ENCODE data around the gene PIK3IP1.

PIK3IP1 gene

DNA sequence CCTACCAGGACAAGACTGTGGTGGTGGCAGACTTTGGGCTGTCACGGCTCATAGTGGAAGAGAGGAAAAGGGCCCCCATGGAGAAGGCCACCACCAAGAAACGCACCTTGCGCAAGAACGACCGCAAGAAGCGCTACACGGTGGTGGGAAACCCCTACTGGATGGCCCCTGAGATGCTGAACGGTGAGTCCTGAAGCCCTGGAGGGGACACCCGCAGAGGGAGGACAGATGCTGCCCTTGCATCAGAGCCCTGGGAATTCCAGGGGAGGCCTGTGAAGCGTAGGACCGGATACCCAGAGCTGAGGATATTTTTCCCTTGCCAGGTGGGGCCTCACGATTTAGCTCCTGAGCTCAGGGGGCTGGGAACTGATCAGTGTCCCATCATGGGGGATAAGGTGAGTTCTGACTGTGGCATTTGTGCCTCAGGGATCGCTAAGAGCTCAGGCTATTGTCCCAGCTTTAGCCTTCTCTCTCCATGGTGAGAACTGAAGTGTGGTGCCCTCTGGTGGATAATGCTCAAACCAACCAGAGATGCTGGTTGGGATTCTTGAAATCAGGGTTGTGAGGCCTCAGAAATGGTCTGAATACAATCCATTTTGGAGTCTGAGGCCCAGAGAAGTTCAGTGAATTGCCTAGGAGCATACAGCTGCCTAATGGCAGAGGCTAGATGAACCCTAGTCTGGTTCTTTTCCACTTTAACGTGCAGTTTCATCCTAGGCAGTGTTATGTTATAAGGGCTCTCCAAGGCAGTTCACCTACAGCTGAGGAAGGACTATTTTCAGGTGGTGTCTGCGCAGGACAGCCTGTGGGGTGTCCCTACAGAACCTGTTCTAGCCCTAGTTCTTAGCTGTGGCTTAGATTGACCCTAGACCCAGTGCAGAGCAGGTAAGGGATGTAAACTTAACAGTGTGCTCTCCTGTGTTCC lies 19.5 kb downstream of the PIK3IP1 start:
- TF ChIP-seq, protein P1, sequence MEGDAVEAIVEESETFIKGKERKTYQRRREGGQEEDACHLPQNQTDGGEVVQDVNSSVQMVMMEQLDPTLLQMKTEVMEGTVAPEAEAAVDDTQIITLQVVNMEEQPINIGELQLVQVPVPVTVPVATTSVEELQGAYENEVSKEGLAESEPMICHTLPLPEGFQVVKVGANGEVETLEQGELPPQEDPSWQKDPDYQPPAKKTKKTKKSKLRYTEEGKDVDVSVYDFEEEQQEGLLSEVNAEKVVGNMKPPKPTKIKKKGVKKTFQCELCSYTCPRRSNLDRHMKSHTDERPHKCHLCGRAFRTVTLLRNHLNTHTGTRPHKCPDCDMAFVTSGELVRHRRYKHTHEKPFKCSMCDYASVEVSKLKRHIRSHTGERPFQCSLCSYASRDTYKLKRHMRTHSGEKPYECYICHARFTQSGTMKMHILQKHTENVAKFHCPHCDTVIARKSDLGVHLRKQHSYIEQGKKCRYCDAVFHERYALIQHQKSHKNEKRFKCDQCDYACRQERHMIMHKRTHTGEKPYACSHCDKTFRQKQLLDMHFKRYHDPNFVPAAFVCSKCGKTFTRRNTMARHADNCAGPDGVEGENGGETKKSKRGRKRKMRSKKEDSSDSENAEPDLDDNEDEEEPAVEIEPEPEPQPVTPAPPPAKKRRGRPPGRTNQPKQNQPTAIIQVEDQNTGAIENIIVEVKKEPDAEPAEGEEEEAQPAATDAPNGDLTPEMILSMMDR (IDR thresholded peaks at IDR 0.05; ENCODE audit: insufficient read depth, missing control alignments): peak; percentile 69
- no peak for FAIRE-seq
- no peak for DNase-seq (ENCODE audit: insufficient read length, low spot score)

DNA sequence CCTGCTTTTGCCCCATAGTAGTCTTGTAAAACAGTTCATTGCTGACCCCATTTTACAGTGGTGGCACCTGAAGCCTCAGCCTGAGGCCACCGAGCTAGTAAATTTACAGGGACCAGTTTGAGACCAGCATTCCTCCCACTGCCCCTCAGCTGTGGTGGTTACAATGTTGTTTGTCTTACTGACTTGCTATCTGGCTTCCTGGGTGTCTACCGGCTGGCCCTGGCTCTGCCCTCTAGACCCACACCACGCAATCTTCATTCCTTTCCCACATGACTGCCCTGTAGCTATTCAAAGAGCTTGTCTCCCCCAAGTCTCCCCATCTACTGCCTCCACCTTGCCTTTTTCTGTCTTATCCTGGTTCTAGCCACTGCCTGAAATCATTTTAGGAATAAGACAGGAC lies 20.8 kb downstream of the PIK3IP1 start:
- no peak for FAIRE-seq
- TF ChIP-seq, protein P1 (IDR thresholded peaks at IDR 0.05; ENCODE audit: insufficient read depth, missing control alignments): no peak
- DNase-seq (ENCODE audit: insufficient read length, low spot score): no peak

DNA sequence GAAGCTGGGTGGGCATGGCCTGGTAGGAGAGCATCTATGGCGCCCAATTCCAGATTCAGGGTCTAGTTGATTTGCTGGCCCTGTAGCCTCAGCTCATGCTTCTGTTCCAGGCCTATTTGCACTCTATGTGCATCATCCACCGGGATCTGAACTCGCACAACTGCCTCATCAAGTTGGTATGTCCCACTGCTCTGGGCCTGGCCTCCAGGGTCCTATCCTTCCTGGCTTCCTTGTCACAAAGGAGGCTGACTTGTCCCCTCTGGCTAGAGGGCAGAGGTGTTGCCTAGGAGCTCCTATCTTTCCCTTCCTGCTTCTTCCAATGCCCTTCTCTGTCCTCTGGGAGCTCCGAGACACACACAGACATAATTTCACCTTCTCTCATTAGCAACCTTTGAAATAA lies 21.3 kb downstream of the PIK3IP1 start:
- TF ChIP-seq, protein P1 (IDR thresholded peaks at IDR 0.05; ENCODE audit: insufficient read depth, missing control alignments): no peak
- no peak for DNase-seq (ENCODE audit: insufficient read length, low spot score)
- no peak for FAIRE-seq

DNA sequence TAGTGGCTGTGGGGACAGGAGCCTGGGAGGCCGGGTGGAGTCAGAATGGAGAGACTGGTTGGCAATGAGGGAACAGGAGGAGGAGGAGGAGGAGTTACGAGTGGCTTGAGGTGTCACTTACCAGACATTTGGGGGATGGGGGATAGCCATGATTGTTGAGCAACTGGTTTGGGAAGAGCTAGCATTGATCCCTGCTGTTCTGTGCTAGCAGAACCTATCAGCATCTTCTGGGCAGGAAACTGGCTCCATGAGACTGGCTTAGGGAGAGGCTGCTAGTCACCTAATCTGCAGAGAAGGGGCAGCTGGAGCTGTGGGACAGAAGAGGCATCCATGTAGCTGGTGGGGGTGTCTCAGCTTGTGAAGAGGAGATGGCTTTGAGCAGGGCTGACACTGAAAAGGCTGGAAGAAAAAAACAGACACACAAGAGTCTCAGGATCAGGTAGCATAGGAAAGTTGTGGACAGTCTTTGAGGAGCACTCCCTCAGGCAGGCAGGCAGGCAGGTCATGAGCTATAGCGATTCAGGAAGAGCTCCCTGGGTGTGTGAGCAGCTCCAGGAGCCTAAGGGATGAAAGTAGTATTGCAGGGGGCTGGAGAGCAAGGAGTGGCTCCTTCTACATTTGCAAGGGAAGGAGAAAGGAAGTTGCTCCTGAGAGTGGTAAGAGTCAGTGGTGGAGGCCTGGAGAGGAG lies 22.3 kb downstream of the PIK3IP1 start:
- TF ChIP-seq, protein P1 (IDR thresholded peaks at IDR 0.05; ENCODE audit: insufficient read depth, missing control alignments): no peak
- FAIRE-seq (no peak), DNase-seq (ENCODE audit: insufficient read length, low spot score) (no peak)

DNA sequence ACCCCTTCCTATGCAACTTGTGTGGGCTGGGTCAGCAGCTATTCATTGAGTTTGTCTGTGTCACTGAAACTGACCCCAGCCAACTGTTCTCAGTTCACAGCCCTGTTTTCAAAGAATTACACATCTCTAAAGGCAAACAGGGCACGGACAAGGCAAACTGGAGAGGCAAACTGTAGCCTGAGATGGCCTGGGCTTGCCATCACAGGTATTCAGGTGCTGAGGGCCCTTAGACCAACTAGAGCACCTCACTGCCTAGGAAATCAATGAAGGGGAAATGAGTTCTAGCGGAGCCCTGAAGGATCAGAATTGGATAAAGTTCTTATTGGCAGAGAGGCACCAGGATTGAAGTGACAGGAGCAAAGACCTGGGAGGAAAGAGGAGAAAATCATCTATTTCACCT lies 24.0 kb downstream of the PIK3IP1 start:
- TF ChIP-seq, protein P1 (IDR thresholded peaks at IDR 0.05; ENCODE audit: insufficient read depth, missing control alignments): no peak
- FAIRE-seq: no peak
- no peak for DNase-seq (ENCODE audit: insufficient read length, low spot score)

DNA sequence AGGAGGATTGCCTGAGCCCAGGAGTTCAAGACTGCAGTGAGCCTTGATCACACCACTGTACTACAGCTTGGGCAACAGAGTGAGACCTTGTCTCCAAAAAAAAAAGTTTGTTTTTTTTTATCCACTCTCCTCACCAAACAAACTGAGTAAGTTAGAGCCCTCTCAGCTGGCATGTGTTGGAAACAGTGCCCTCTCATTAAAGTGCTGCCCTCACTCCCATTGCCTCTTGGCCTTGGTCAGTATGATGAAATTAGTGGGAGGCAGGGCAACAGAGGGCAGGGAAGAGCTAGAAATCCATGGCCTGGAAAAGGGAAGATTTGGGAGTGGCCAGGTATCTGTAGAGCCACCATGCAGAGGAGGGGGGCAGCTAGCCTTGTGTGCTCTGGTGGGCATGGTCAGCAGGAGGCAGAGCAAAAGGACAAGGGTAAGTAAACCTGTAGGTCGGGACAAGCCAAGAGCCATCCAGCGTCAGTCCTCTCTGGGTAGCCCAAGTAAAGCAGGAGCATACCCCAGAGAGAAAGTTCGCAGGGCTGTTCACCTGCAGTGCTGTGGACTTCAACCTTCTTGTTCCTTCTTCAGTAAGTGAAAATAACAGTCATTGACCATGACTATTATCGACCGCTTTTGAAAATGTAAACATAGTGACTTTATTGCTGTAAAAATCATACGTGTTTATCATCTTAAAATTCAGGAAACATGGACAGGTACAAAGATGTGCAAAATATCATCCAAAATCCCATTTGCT lies 28.2 kb downstream of the PIK3IP1 start:
- no peak for DNase-seq (ENCODE audit: insufficient read length, low spot score)
- TF ChIP-seq, protein P1 (IDR thresholded peaks at IDR 0.05; ENCODE audit: insufficient read depth, missing control alignments): no peak
- FAIRE-seq: no peak
